ENCODE data around the gene GIT1. TPM values are rescaled to one million over a fixed set of nuclear protein-coding genes. Genes with fewer than 3 reads are reported as not detected.

Gene GIT1
- total and polyA plus RNA-seq, 2 of the 13 experiments (the other 11 are each of a cell fraction or from before 2014, with no cell fraction given) = 14.2 to 30.8 TPM

GRCh38 chr17:29622337-29623282 lies 33.2 kb upstream of the GIT1 start, which contains the start of gene CORO6 (continued):
- TF ChIP-seq SNAPC4 (CRISPR knock-in tag; IDR thresholded peaks at IDR 0.05) = no peak
- TF ChIP-seq ZNF574 (CRISPR knock-in tag; IDR thresholded peaks at IDR 0.05) = peak; percentile 45; the same call in 1 of the 2 replicates
- no peak for TF ChIP-seq ELF1 (CRISPR knock-in tag; IDR thresholded peaks at IDR 0.05)
- TF ChIP-seq ZNF687 (CRISPR knock-in tag; IDR thresholded peaks at IDR 0.05) = peak; percentile 83
- TF ChIP-seq ZBTB7B (CRISPR knock-in tag; IDR thresholded peaks at IDR 0.05) = peak; percentile 73
- no peak for TF ChIP-seq DZIP1 (CRISPR knock-in tag; IDR thresholded peaks at IDR 0.05)
- no peak for TF ChIP-seq ZNF143 (CRISPR knock-in tag; IDR thresholded peaks at IDR 0.05)
- TF ChIP-seq ZNF724P (CRISPR knock-in tag; IDR thresholded peaks at IDR 0.05; ENCODE audit: borderline replicate concordance) = no peak
- no peak for TF ChIP-seq ZC3H4 (CRISPR knock-in tag; IDR thresholded peaks at IDR 0.05; ENCODE audit: borderline replicate concordance)
- peak; percentile 42 for TF ChIP-seq HNRNPLL (IDR thresholded peaks at IDR 0.05; ENCODE audit: low read depth, low read length, poor library complexity, severe bottlenecking)
- TF ChIP-seq SAP130 (CRISPR knock-in tag; IDR thresholded peaks at IDR 0.05; ENCODE audit: low read depth) = peak; percentile 49
- TF ChIP-seq KLF16 (CRISPR knock-in tag; IDR thresholded peaks at IDR 0.05) = peak in 1 of 2 experiments; percentile 20; a peak in 1 of 4 replicates
